Activated CD8-positive, alpha-beta T cell treated with anti-CD3 and anti-CD28 coated beads for 36 hours (primary cell): ENCODE data around the gene BST1. TPM values are rescaled to one million over a fixed set of nuclear protein-coding genes. Genes with fewer than 3 reads are reported as not detected.
A peak's percentile ranks its signal among the peaks of the same experiment; 100 is the strongest.
"Not testable (repeated sequence)": the region's sequence is repeated elsewhere in the genome, so short reads cannot be mapped to it uniquely, and the experiment has no call there.

Experiments
- ATAC-seq: fragments of 200-7000 bp; cut with Tn5 transposase; one replicate; pipeline ENCODE4 v1.10.0; 2021; ENCODE audit warnings: mild to moderate bottlenecking, moderate library complexity
- CTCF ChIA-PET: fragments of 350-600 bp; sonication (Branson Sonifier 250); formaldehyde crosslinking; loops from one replicate; lab custom pipeline; 2021; ENCODE audit warnings: antibody characterized with exemption; lab: Charles Lee
- POLR2A ChIA-PET: fragments of 350-600 bp; sonication (Branson Sonifier 250); formaldehyde crosslinking; loops from one replicate; lab custom pipeline; 2021; ENCODE audit warnings: antibody characterized with exemption; lab: Charles Lee
- DNase-seq: peaks from one replicate; pipeline ENCODE4 v3.0.0-alpha.2; 2020
- H3K27ac Mint-ChIP-seq: one replicate; pipeline ENCODE4 v1.8.0; 2021; ENCODE audit warnings: mild to moderate bottlenecking, mixed read lengths
- H3K27me3 Mint-ChIP-seq: one replicate; pipeline ENCODE4 v1.8.0; 2021; ENCODE audit warnings: mixed read lengths
- H3K36me3 Mint-ChIP-seq: one replicate; pipeline ENCODE4 v1.8.0; 2021; ENCODE audit warnings: low read depth, mixed read lengths
- H3K4me1 Mint-ChIP-seq: one replicate; pipeline ENCODE4 v1.8.0; 2021; ENCODE audit warnings: low read depth, mixed read lengths
- H3K4me3 Mint-ChIP-seq: one replicate; pipeline ENCODE4 v1.8.0; 2021; ENCODE audit warnings: mild to moderate bottlenecking, moderate library complexity, mixed read lengths
- H3K9me3 Mint-ChIP-seq: one replicate; pipeline ENCODE4 v1.8.0; 2021; ENCODE audit warnings: mixed read lengths
- CTCF ChIP-seq: fragments of 200-600 bp; IDR thresholded peaks from one replicate; pipeline ENCODE4 v1.8.0; 2022; ENCODE audit warnings: antibody characterized with exemption, mild to moderate bottlenecking
- intact Hi-C: fragments of 100-400 bp; cut with micrococcal nuclease; formaldehyde crosslinking; loops from one replicate; pipeline ENCODE4 v1.10.0; 2022
- total RNA-seq, 2 experiments: library from RNA; stranded (reverse); gene quantifications; one replicate each; pipeline ENCODE4 v1.2.3, GENCODE V29; 2021

BST1 gene
- total RNA-seq, 2 experiments from 2014 or later = 0.20 to 0.65 TPM

- Mint-ChIP-seq H3K4me3 (no peak overlapping the region), H3K27me3 (no peaks in the 10 kb centered on the region), H3K4me1 (no peaks in the 10 kb centered on the region), H3K27ac (no peak overlapping the region), H3K9me3 (no peaks in the 10 kb centered on the region), H3K36me3 (no peaks in the 10 kb centered on the region)
- CTCF ChIA-PET = interaction anchor here (0.6 to 3.4 kb wide), 5 partner anchors 10 to 186 kb away, joined by 3 to 12 read pairs (median 3); no protein-coding TSS in a partner anchor
- no peak for TF ChIP-seq CTCF
- ATAC-seq = no peak
- POLR2A ChIA-PET = interaction anchor here (0.8 kb wide), 1 partner anchor 64 kb away, joined by 3 read pairs; no protein-coding TSS in a partner anchor
- intact Hi-C loops = no loop called here
- DNase-seq = no peak
Measured at GRCh38 chr4:15720851-15721250, 18.0 kb downstream of the BST1 start.

GRCh38 chr4:15725608-15726007 lies 22.7 kb downstream of the BST1 start:
- H3K4me3 Mint-ChIP-seq = no peak overlapping the region
- ChIA-PET POLR2A (no interaction called here), CTCF (interaction anchor here (1.7 kb wide), 1 partner anchor 157 kb away, joined by 5 read pairs; no protein-coding TSS in a partner anchor)
- H3K27ac Mint-ChIP-seq = no peak overlapping the region
- intact Hi-C loops = no loop called here
- TF ChIP-seq CTCF = no peak
- no peaks in the 10 kb centered on the region for H3K36me3 Mint-ChIP-seq
- no peak for ATAC-seq
- no peak for DNase-seq
- no peaks in the 10 kb centered on the region for H3K27me3 Mint-ChIP-seq
- peaks cover 6% of the 10 kb centered on the region for H3K4me1 Mint-ChIP-seq
- no peaks in the 10 kb centered on the region for H3K9me3 Mint-ChIP-seq

- Mint-ChIP-seq H3K9me3 (peaks cover 2% of the 10 kb centered on the region), H3K27me3 (no peaks in the 10 kb centered on the region), H3K36me3 (no peaks in the 10 kb centered on the region), H3K4me3 (no peak overlapping the region), H3K4me1 (peaks cover 18% of the 10 kb centered on the region), H3K27ac (no peak overlapping the region)
- ATAC-seq (peak; percentile 76), DNase-seq (peak; percentile 43)
- TF ChIP-seq CTCF = peak; percentile 94
- intact Hi-C loops = loop anchor here (2.0 to 10.0 kb wide), 3 partner anchors 77 to 227 kb away; no protein-coding TSS in a partner anchor
- ChIA-PET POLR2A (no interaction called here), CTCF (interaction anchor here (1.1 to 4.8 kb wide), 11 partner anchors 9 to 272 kb away, joined by 3 to 24 read pairs (median 10); no protein-coding TSS in a partner anchor)
Measured at GRCh38 chr4:15729910-15730533, 27.2 kb downstream of the BST1 start.

- not testable (repeated sequence) for DNase-seq, H3K4me3 Mint-ChIP-seq, ATAC-seq, H3K27ac Mint-ChIP-seq, H3K9me3 Mint-ChIP-seq, H3K27me3 Mint-ChIP-seq, H3K36me3 Mint-ChIP-seq
- intact Hi-C loops = loop anchor here (5.0 to 10.0 kb wide), 2 partner anchors 74 to 142 kb away; no protein-coding TSS in a partner anchor
- H3K4me1 Mint-ChIP-seq = peaks cover 29% of the 10 kb centered on the region
- ChIA-PET POLR2A (interaction anchor here (1.8 kb wide), 1 partner anchor 22 kb away, joined by 5 read pairs; no protein-coding TSS in a partner anchor), CTCF (interaction anchor here (0.7 to 4.8 kb wide), 5 partner anchors 53 to 254 kb away, joined by 3 to 21 read pairs (median 13); no protein-coding TSS in a partner anchor)
Measured at GRCh38 chr4:15733061-15733460, 30.2 kb downstream of the BST1 start.

- no peak for TF ChIP-seq CTCF
- H3K4me3 Mint-ChIP-seq = no peak overlapping the region
- H3K4me1 Mint-ChIP-seq = peaks cover 40% of the 10 kb centered on the region
- peaks cover 4% of the 10 kb centered on the region for H3K9me3 Mint-ChIP-seq
- no peaks in the 10 kb centered on the region for H3K36me3 Mint-ChIP-seq
- DNase-seq = no peak
- intact Hi-C loops = loop anchor here (5.0 to 10.0 kb wide), 2 partner anchors 42 to 139 kb away; partner anchors contain the start of gene CD38
- ChIA-PET CTCF (interaction anchor here (0.9 to 1.8 kb wide), 3 partner anchors 70 to 220 kb away, joined by 3 to 6 read pairs (median 3); no protein-coding TSS in a partner anchor), POLR2A (no interaction called here)
- H3K27ac Mint-ChIP-seq = no peak overlapping the region
- no peak for ATAC-seq
- H3K27me3 Mint-ChIP-seq = no peaks in the 10 kb centered on the region
Measured at GRCh38 chr4:15735536-15735935, 32.7 kb downstream of the BST1 start.
